Activated T-helper 17 cell treated with anti-CD3 and anti-CD28 coated beads, Interleukin-2, amount 50 U/mL, for 72 hours (primary cell): ENCODE measurements around the gene GATA6. TPM values are rescaled to one million over a fixed set of nuclear protein-coding genes. Genes with fewer than 3 reads are reported as not detected.

ENCODE experiments used
- ATAC-seq: fragments of 150-1000 bp; cut with Tn5 transposase; replicated peaks from 2 replicates; pipeline ENCODE4 v1.10.0; 2021; ENCODE audit warnings: mild to moderate bottlenecking, moderate library complexity
- H3K27ac Mint-ChIP-seq: one replicate; pipeline ENCODE4 v1.8.0; 2022; ENCODE audit warnings: mixed read lengths
- H3K27me3 Mint-ChIP-seq: one replicate; pipeline ENCODE4 v1.8.0; 2022; ENCODE audit warnings: mixed read lengths
- H3K36me3 Mint-ChIP-seq: one replicate; pipeline ENCODE4 v1.8.0; 2022; ENCODE audit warnings: low read depth, mild to moderate bottlenecking, mixed read lengths
- H3K4me1 Mint-ChIP-seq: one replicate; pipeline ENCODE4 v1.8.0; 2022; ENCODE audit warnings: mixed read lengths
- H3K4me3 Mint-ChIP-seq: one replicate; pipeline ENCODE4 v1.8.0; 2022; ENCODE audit warnings: mild to moderate bottlenecking, mixed read lengths
- H3K9me3 Mint-ChIP-seq: one replicate; pipeline ENCODE4 v1.8.0; 2022; ENCODE audit warnings: mixed read lengths
- total RNA-seq, 2 donors: library from RNA; stranded (reverse); gene quantifications; one replicate each; pipeline ENCODE4 v1.2.3, GENCODE V29; 2022

Gene GATA6
- total RNA-seq, 2 donors from 2014 or later: not detected

GRCh38 chr18:22161090-22161489 lies 8.3 kb upstream of the GATA6 start:
- Mint-ChIP-seq H3K9me3 (no peaks in the 10 kb centered on the region), H3K27me3 (peaks cover 35% of the 10 kb centered on the region), H3K36me3 (no peaks in the 10 kb centered on the region), H3K4me1 (no peaks in the 10 kb centered on the region), H3K4me3 (no peak overlapping the region), H3K27ac (no peak overlapping the region)
- no peak for ATAC-seq

GRCh38 chr18:22163416-22164161 lies 5.8 kb upstream of the GATA6 start:
- Mint-ChIP-seq H3K4me3 (no peak overlapping the region), H3K4me1 (no peaks in the 10 kb centered on the region), H3K27me3 (peaks cover 49% of the 10 kb centered on the region), H3K27ac (no peak overlapping the region), H3K36me3 (no peaks in the 10 kb centered on the region), H3K9me3 (no peaks in the 10 kb centered on the region)
- ATAC-seq: no peak

DNA sequence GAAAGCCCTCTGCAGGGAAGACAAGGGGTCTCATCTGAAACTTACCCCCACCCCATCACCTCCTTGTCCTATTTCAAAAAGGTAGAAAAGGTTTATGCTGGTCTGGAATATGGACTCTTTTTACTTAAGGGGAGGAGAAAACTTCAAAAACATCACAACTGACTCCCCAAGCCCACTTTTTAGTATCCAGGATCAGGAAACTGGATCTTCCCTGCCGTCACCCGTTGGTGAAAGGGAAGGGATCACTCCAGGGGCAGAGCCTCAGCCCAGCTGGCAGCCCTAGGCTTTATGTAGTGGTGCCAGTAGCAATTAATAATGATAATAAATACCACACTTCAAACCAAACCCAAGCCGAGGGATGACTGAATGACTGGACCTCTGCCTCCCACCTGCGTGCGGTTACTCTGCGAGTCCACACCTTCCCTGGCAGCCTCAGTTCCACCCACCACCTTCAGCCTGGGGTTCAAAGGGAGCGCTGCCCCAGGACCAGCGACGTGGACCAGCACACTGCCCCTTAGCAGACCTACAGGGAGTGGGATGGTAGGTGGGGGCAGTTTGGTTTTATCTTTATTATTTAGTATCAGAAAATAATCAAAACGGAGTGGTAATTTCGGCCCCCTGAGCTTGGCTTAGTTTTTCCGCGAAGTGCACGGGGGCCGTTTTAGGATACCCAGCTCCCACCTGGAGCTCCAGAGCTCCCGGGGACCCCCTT lies 4.9 kb upstream of the GATA6 start:
- no peaks in the 10 kb centered on the region for H3K9me3 Mint-ChIP-seq
- no peaks in the 10 kb centered on the region for H3K4me1 Mint-ChIP-seq
- H3K4me3 Mint-ChIP-seq: no peak overlapping the region

GRCh38 chr18:22165049-22165602 lies 4.3 kb upstream of the GATA6 start:
- no peak for ATAC-seq

More for the DNA sequence above, 4.9 kb upstream of the GATA6 start:
- peaks cover 46% of the 10 kb centered on the region for H3K27me3 Mint-ChIP-seq
- no peak for ATAC-seq
- H3K36me3 Mint-ChIP-seq: no peaks in the 10 kb centered on the region
- no peak overlapping the region for H3K27ac Mint-ChIP-seq

GRCh38 chr18:22165603-22166068 lies 3.8 kb upstream of the GATA6 start:
- H3K27ac Mint-ChIP-seq: no peak overlapping the region
- peaks cover 4% of the 10 kb centered on the region for H3K36me3 Mint-ChIP-seq
- no peaks in the 10 kb centered on the region for H3K9me3 Mint-ChIP-seq
- peaks cover 52% of the 10 kb centered on the region for H3K27me3 Mint-ChIP-seq
- no peak for ATAC-seq
- no peak overlapping the region for H3K4me3 Mint-ChIP-seq
- H3K4me1 Mint-ChIP-seq: no peaks in the 10 kb centered on the region

More at GRCh38 chr18:22165049-22165602, 4.3 kb upstream of the GATA6 start:
- H3K9me3 Mint-ChIP-seq: no peaks in the 10 kb centered on the region
- no peaks in the 10 kb centered on the region for H3K36me3 Mint-ChIP-seq
- H3K4me1 Mint-ChIP-seq: no peaks in the 10 kb centered on the region
- peaks cover 49% of the 10 kb centered on the region for H3K27me3 Mint-ChIP-seq
- H3K4me3 Mint-ChIP-seq: no peak overlapping the region
- H3K27ac Mint-ChIP-seq: no peak overlapping the region

DNA sequence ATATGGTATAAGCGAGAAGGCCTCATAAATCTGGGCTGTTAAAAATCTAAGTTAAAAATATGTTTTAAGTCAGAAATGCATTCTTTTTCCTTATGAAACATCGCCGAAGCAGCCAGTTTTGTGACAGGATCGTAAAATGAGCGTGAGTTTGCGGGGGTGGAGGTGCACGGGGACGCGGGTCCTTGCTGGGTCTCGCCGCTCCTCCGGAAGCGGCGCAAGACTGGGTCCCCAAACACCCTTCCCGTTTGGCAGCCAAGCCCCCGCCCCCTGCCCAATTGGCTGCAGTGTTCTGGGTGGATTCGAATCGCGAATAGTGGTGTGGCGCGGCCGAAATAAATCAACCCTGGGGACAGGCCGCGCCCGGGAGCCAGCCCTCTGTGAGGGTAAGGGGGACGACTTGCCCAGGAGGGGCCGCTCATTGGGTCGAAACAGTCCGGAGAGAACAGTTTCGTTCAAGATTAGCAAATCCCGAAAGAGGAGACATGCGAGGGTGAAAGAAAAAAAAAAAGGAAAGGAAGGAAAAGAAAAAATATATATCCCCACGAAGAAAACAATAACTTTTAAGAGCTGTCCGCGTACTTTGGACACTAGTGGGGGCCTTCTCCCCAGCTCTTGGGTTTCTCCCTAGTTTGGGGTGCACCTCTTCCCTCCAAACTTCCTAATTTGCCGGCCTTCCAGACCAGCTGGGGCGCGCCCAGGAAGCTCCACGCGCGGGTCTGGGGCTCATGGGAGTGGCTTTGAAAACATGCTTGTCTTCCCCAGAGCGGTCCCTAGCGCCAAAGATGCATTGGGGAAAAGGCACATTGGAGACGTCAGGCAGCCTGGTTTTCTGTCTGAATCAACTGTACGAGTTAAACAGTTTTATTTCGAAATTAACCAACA lies 3.1 kb upstream of the GATA6 start:
- Mint-ChIP-seq H3K9me3 (no peaks in the 10 kb centered on the region), H3K4me3 (no peak overlapping the region), H3K27ac (no peak overlapping the region), H3K4me1 (no peaks in the 10 kb centered on the region), H3K27me3 (peaks cover 52% of the 10 kb centered on the region), H3K36me3 (peaks cover 4% of the 10 kb centered on the region)
- ATAC-seq: no peak

DNA sequence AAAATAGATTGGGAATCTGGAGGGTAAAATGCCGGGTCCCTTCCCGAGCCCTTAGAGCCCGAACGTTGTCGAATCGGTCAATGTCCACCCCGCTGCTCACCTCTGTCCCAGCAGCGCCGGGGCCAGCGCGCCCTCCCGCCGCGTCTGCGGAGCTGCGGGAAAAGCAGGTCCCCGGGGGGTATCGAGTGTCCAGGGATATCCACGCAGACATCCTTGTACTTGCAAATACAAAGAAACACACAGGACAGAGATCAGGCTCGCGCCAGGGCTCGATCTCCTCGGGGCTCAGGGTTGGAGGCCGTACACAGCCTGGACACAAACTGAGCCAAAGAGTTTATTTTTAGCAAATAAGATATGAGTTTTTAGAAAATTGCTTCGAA lies 2.3 kb upstream of the GATA6 start:
- Mint-ChIP-seq H3K4me1 (no peaks in the 10 kb centered on the region), H3K4me3 (no peak overlapping the region), H3K9me3 (no peaks in the 10 kb centered on the region), H3K27ac (no peak overlapping the region), H3K36me3 (peaks cover 4% of the 10 kb centered on the region), H3K27me3 (peaks cover 48% of the 10 kb centered on the region)
- no peak for ATAC-seq

- no peaks in the 10 kb centered on the region for H3K9me3 Mint-ChIP-seq
- no peak overlapping the region for H3K4me3 Mint-ChIP-seq
- ATAC-seq: no peak
- H3K4me1 Mint-ChIP-seq: no peaks in the 10 kb centered on the region
- peaks cover 45% of the 10 kb centered on the region for H3K27me3 Mint-ChIP-seq
- peaks cover 4% of the 10 kb centered on the region for H3K36me3 Mint-ChIP-seq
- H3K27ac Mint-ChIP-seq: no peak overlapping the region
These were observed 1.7 kb upstream of the GATA6 start for GRCh38 chr18:22167471-22168241.

DNA sequence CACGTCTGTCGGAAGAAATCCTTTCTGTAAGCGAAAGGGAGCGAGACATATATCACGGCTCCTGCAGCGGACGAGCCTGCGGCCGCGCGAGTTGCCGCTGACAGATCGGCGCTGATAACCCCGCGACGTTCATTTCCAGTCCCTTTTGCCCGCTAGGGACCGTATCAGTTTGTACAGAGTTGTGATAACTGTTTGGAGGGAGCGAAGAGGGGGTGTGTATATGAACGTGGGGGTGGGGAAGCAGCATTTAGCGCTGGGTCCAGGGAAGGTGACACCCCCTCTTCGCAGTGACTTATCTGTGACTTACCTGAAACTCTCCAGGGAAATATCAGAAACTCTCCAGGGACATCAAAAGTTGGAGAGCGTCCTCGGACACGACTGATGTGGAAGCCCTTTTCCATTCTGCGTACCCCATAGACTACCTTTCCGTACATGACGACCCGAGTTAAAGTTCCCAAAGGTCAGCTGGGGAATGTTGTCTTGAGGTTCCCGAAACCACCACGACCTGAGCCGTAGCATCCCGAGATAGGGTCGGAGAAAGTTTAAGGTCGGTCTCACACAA lies 948 bp upstream of the GATA6 start:
- no peak overlapping the region for H3K27ac Mint-ChIP-seq

DNA sequence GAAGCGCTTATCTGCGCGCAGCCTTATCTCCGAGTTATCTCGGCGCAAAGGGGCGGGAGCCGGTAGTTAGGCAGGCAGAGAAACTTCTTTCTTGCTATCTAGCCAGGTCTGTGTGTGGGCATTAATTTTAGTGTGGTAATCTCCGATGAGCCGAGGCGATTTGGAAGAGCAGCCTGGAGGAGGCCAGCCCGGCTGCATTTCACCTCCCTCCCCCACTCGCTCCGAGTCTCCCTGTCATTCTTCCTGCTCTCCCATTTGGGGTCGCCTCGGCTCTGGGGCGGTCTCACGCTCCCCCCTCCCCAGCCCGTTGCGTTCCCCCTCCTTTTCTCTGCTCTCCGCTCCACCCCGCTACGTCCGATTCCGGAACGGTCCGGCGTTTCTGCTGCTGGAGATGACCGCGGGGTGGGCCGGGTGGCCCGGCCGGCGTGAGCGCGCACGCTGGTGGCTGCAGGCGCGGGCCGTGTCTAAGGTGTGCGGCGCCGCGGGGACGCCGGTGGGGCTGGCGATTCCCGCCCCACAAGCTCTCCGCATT lies 566 bp downstream of the GATA6 start:
- Mint-ChIP-seq H3K4me3 (peak overlapping the region; percentile 75), H3K27me3 (peaks cover 37% of the 10 kb centered on the region), H3K9me3 (no peaks in the 10 kb centered on the region), H3K36me3 (peaks cover 4% of the 10 kb centered on the region), H3K4me1 (no peaks in the 10 kb centered on the region), H3K27ac (no peak overlapping the region)
- ATAC-seq: no peak

More for the DNA sequence above, 948 bp upstream of the GATA6 start:
- no peak for ATAC-seq
- peaks cover 39% of the 10 kb centered on the region for H3K27me3 Mint-ChIP-seq
- peaks cover 4% of the 10 kb centered on the region for H3K36me3 Mint-ChIP-seq
- H3K4me3 Mint-ChIP-seq: peak overlapping the region; percentile 22
- H3K9me3 Mint-ChIP-seq: no peaks in the 10 kb centered on the region
- H3K4me1 Mint-ChIP-seq: no peaks in the 10 kb centered on the region

DNA sequence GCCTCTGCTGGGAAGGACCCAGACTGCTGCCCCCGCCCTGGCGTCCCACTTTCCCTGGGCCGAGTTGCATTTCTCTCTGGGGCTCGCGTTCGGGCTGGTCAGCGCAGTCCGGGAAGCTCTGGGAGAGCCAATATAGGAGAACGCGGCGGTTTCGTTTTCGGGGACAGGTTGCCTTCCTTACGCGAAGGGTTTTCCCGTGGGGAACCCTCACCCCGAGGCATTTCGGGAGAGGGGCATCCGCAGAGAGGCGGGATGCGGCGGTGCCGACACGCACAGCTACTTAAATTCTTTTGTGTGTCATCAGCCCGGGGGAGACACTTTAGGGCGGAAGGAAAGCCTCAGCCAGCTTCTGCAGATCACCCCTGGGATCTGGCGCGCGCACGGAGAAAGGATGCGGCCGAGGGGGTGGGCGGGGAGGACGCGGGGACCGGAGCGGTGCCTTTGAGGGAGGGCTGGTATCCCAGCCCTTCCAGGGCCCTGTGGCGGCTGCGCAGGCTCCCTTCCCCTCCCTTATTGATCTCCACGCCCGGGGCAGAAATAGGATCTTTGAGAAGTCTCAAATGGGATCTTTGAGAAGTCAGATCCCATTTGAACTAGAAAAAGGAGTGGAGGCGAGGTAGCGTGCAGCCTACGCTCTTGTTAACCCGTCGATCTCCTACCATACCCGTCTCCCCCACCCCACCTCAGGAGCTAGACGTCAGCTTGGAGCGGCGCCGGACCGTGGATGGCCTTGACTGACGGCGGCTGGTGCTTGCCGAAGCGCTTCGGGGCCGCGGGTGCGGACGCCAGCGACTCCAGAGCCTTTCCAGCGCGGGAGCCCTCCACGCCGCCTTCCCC lies 1.2 kb downstream of the GATA6 start:
- Mint-ChIP-seq H3K4me3 (peak overlapping the region; percentile 75), H3K4me1 (no peaks in the 10 kb centered on the region), H3K36me3 (peaks cover 4% of the 10 kb centered on the region)

GRCh38 chr18:22171258-22172119 lies 2.1 kb downstream of the GATA6 start:
- peaks cover 4% of the 10 kb centered on the region for H3K36me3 Mint-ChIP-seq
- no peaks in the 10 kb centered on the region for H3K9me3 Mint-ChIP-seq
- no peak for ATAC-seq
- H3K4me3 Mint-ChIP-seq: peak overlapping the region; percentile 75
- H3K27me3 Mint-ChIP-seq: peaks cover 39% of the 10 kb centered on the region
- H3K4me1 Mint-ChIP-seq: no peaks in the 10 kb centered on the region
- no peak overlapping the region for H3K27ac Mint-ChIP-seq

More for the DNA sequence above, 1.2 kb downstream of the GATA6 start:
- Mint-ChIP-seq H3K27ac (no peak overlapping the region), H3K27me3 (peaks cover 37% of the 10 kb centered on the region), H3K9me3 (no peaks in the 10 kb centered on the region)
- no peak for ATAC-seq
